Neural cell (in vitro differentiated cells): ENCODE data around the gene ITFG1. TPM values are rescaled to one million over a fixed set of nuclear protein-coding genes. Genes with fewer than 3 reads are reported as not detected.

Source experiments
- H2AFZ ChIP-seq: fragments of 200-600, 300-800 bp; sonication (generic), shearing (Covaris generic); 2 replicates; pipeline ENCODE4 v1.6.0; 2014; ENCODE audit warnings: low read depth, mild to moderate bottlenecking, antibody characterized with exemption, low read length, moderate library complexity
- H3F3A ChIP-seq: fragments of 200-600 bp; shearing (Covaris generic); 2 replicates; pipeline ENCODE4 v1.6.1; 2016; ENCODE audit warnings: mild to moderate bottlenecking, moderate library complexity, mixed read lengths, antibody characterized with exemption, low read length; ENCODE audit not compliant: insufficient read depth, poor library complexity, severe bottlenecking
- H3K27ac ChIP-seq: fragments of 200-600, 300-800 bp; sonication (generic), shearing (Covaris generic); 2 replicates; pipeline ENCODE4 v1.5.1; 2014; ENCODE audit warnings: mild to moderate bottlenecking, low read length, moderate library complexity
- H3K27me3 ChIP-seq: fragments of 300-800, 200-600 bp; sonication (generic), shearing (Covaris generic); 2 replicates; pipeline ENCODE4 v1.6.0; 2014; ENCODE audit warnings: mild to moderate bottlenecking, low read depth, low read length, moderate library complexity; ENCODE audit not compliant: insufficient read depth
- H3K36me3 ChIP-seq: fragments of 300-800, 200-600 bp; sonication (generic), shearing (Covaris generic); 2 replicates; pipeline ENCODE4 v1.5.1; 2014; ENCODE audit warnings: mild to moderate bottlenecking, antibody characterized with exemption, low read length, moderate library complexity; ENCODE audit not compliant: insufficient read depth
- H3K4me2 ChIP-seq: fragments of 300-800, 200-600 bp; sonication (generic), shearing (Covaris generic); 2 replicates; pipeline ENCODE4 v1.6.0; 2014; ENCODE audit warnings: mild to moderate bottlenecking, low read length
- H3K4me3 ChIP-seq: fragments of 300-800, 200-600 bp; sonication (generic), shearing (Covaris generic); 2 replicates; pipeline ENCODE4 v1.5.1; 2014; ENCODE audit warnings: mild to moderate bottlenecking, low read length, moderate library complexity
- H3K79me2 ChIP-seq: fragments of 200-600 bp; shearing (Covaris generic); replicated peaks from 2 replicates; pipeline ENCODE4 v1.6.0; 2014; ENCODE audit warnings: mild to moderate bottlenecking, low read length, moderate library complexity; ENCODE audit not compliant: insufficient read depth
- H3K9ac ChIP-seq: fragments of 300-800, 200-600 bp; sonication (generic), shearing (Covaris generic); 2 replicates; pipeline ENCODE4 v1.6.1; 2016; ENCODE audit warnings: mild to moderate bottlenecking, low read length, mixed read lengths
- H3K9me2 ChIP-seq: fragments of 200-600 bp; shearing (Covaris generic); 2 replicates; pipeline ENCODE4 v1.6.1; 2016; ENCODE audit warnings: mild to moderate bottlenecking, low read length, mixed read lengths; ENCODE audit not compliant: insufficient read depth
- H3K9me3 ChIP-seq: fragments of 200-600, 300-800 bp; sonication (generic), shearing (Covaris generic); 2 replicates; pipeline ENCODE4 v1.6.1; 2016; ENCODE audit warnings: mild to moderate bottlenecking, mixed run types, low read length, moderate library complexity, mixed read lengths
- H4K20me1 ChIP-seq: fragments of 200-600 bp; shearing (Covaris generic); 2 replicates; pipeline ENCODE4 v1.6.1; 2016; ENCODE audit warnings: mild to moderate bottlenecking, mixed run types; ENCODE audit not compliant: insufficient read depth
- EP300 ChIP-seq: fragments of 450-650 bp; conservative IDR thresholded peaks from 2 replicates; pipeline ENCODE4 v1.6.1; 2014; ENCODE audit warnings: antibody characterized with exemption, mild to moderate bottlenecking, moderate library complexity; ENCODE audit not compliant: poor library complexity, severe bottlenecking
- EZH2 ChIP-seq: fragments of 200-600, 300-800 bp; shearing (Covaris generic), sonication (generic); IDR thresholded peaks from 2 replicates; pipeline ENCODE4 v1.6.1; 2014; ENCODE audit warnings: antibody characterized with exemption, low read length, borderline replicate concordance, mild to moderate bottlenecking; ENCODE audit not compliant: insufficient read depth, poor library complexity, severe bottlenecking
- MXI1 ChIP-seq: fragments of 450-650 bp; conservative IDR thresholded peaks from 2 replicates; pipeline ENCODE4 v1.6.1; 2014; ENCODE audit warnings: antibody characterized with exemption, mild to moderate bottlenecking; ENCODE audit not compliant: poor library complexity, severe bottlenecking
- POLR2AphosphoS5 ChIP-seq: IDR thresholded peaks from 2 replicates; pipeline ENCODE4 v1.6.1; 2012
- RAD21 ChIP-seq: fragments of 450-650 bp; conservative IDR thresholded peaks from 2 replicates; pipeline ENCODE4 v1.6.1; 2014; ENCODE audit warnings: antibody characterized with exemption, mild to moderate bottlenecking, moderate library complexity
- REST ChIP-seq: IDR thresholded peaks from 2 replicates; pipeline ENCODE4 v1.6.1; 2012; ENCODE audit warnings: borderline replicate concordance
- SMC3 ChIP-seq: fragments of 450-650 bp; conservative IDR thresholded peaks from 2 replicates; pipeline ENCODE4 v1.6.1; 2014; ENCODE audit warnings: antibody characterized with exemption, mild to moderate bottlenecking, moderate library complexity; ENCODE audit not compliant: poor library complexity
- TAF1 ChIP-seq: IDR thresholded peaks from 2 replicates; pipeline ENCODE4 v1.6.1; 2012; ENCODE audit warnings: low read depth
- polyA plus RNA-seq: library from polyadenylated mRNA; depleted of rRNA; stranded (reverse); fragments of >200 nt; gene quantifications from 2 replicates; pipeline ENCODE4 v1.2.3, GENCODE V29; 2014
- TF ChIP-seq, protein P1 (sequence below): fragments of 450-650 bp; IDR thresholded peaks from 2 replicates; pipeline ENCODE4 v1.5.1; 2014; ENCODE audit warnings: antibody characterized with exemption, mild to moderate bottlenecking, moderate library complexity; ENCODE audit not compliant: poor library complexity, severe bottlenecking

ITFG1 gene
- polyA plus RNA-seq, 1 donor from 2014 or later, result 155 TPM

DNA sequence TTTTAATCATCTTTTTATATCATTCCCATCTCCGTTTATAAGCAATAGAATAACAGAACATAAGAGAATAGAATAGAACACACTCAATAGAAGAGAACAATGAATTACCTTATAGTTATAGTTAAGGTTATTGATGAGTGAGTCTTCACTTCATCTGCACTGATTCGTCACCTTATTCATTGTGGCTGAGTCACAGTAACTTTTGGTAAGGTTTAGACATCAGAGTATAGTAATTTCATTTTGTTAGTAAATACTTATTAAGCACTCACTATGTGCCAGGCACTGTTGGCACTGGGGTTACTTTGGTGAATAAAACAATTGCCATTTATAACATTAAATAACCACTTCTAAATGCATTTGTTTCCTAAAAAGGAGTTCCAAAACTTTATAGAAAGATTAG lies 22.8 kb upstream of the ITFG1 start:
- Histone ChIP-seq H4K20me1 (no peaks in the 10 kb centered on the region), H3K4me3 (no peak overlapping the region), H3K79me2 (no peaks in the 10 kb centered on the region), H3K9me2 (no peaks in the 10 kb centered on the region), H3K27ac (no peak overlapping the region), H3K4me2 (no peak overlapping the region), H3K9me3 (no peaks in the 10 kb centered on the region), H2AFZ (no peak overlapping the region), H3K9ac (no peak overlapping the region), H3K36me3 (no peaks in the 10 kb centered on the region), H3F3A (no peaks in the 10 kb centered on the region), H3K27me3 (no peaks in the 10 kb centered on the region)
- no peak for TF ChIP-seq REST
- TF ChIP-seq, protein P1, sequence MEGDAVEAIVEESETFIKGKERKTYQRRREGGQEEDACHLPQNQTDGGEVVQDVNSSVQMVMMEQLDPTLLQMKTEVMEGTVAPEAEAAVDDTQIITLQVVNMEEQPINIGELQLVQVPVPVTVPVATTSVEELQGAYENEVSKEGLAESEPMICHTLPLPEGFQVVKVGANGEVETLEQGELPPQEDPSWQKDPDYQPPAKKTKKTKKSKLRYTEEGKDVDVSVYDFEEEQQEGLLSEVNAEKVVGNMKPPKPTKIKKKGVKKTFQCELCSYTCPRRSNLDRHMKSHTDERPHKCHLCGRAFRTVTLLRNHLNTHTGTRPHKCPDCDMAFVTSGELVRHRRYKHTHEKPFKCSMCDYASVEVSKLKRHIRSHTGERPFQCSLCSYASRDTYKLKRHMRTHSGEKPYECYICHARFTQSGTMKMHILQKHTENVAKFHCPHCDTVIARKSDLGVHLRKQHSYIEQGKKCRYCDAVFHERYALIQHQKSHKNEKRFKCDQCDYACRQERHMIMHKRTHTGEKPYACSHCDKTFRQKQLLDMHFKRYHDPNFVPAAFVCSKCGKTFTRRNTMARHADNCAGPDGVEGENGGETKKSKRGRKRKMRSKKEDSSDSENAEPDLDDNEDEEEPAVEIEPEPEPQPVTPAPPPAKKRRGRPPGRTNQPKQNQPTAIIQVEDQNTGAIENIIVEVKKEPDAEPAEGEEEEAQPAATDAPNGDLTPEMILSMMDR, result no peak
- TF ChIP-seq TAF1, result no peak
- no peak for TF ChIP-seq RAD21
- TF ChIP-seq EP300, result no peak
- no peak for TF ChIP-seq EZH2
- TF ChIP-seq SMC3, result no peak
- TF ChIP-seq POLR2AphosphoS5, result no peak
- no peak for TF ChIP-seq MXI1

DNA sequence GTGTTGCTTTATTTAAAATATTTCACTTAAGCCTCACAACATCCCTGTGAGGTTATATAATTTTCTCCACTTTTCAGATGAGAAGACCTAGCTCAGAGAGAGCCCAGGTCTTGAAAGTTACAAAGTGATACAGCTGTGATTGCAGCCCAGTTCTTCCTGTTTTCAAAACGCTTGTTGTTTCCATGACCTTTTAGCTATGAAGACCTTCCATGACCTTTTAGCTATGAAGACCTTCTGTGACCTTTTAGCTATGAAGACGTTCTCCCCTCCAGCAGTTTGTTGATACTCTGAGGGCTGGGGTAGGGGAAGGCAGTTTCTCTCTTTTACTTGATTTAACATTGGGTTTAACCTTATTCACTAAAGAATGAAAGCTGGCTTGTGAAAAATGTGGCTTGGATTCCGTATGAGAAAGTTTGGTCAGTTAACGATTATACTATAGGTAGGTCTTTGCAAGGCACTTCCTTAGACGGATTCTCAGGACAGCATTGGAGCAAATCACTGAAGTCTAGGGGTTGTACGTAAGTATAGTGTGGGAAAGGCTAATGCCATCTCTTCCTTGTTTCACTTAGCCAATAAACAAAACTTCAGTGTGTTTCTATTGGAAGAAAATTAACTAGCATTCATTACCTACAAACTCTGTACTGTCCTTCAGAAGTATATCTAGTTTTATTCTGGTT lies 21.0 kb upstream of the ITFG1 start:
- Histone ChIP-seq H3K9me3 (no peaks in the 10 kb centered on the region), H2AFZ (no peak overlapping the region), H3K79me2 (no peaks in the 10 kb centered on the region), H3K9me2 (no peaks in the 10 kb centered on the region), H3K27me3 (no peaks in the 10 kb centered on the region), H3K27ac (no peak overlapping the region), H3K36me3 (no peaks in the 10 kb centered on the region), H3K4me2 (no peak overlapping the region), H3K4me3 (no peak overlapping the region), H4K20me1 (no peaks in the 10 kb centered on the region), H3K9ac (no peak overlapping the region), H3F3A (peaks cover 4% of the 10 kb centered on the region)
- TF ChIP-seq RAD21 (no peak), TAF1 (no peak), MXI1 (no peak), REST (no peak), SMC3 (no peak), EP300 (no peak), POLR2AphosphoS5 (no peak), EZH2 (no peak)
- TF ChIP-seq, protein P1, result no peak
